Lower leg skin (tissue), 4 donors: Measurements from ENCODE around the gene SLC6A2. TPM values are rescaled to one million over a fixed set of nuclear protein-coding genes. Genes with fewer than 3 reads are reported as not detected.

Source experiments
- DNase-seq, 2 donors: peaks; one replicate each; pipeline ENCODE4 v3.0.0-alpha.2; 2019; ENCODE audit warnings: low spot score in 2 of 2
- H3K4me3 ChIP-seq: fragments of 200-600 bp; sonication (generic); 2 replicates; pipeline ENCODE4 v1.5.1; 2017; ENCODE audit warnings: mild to moderate bottlenecking, low read depth; ENCODE audit not compliant: poor library complexity, severe bottlenecking
- POLR2A ChIP-seq, 2 donors: fragments of 450-650 bp; IDR thresholded peaks; one replicate each; pipeline ENCODE4 v1.6.1; 2016 to 2017; ENCODE audit warnings: antibody characterized with exemption in 2 of 2, mild to moderate bottlenecking in 1 of 2, moderate library complexity in 1 of 2
- WGBS, 2 donors: methylation state at CpG; one replicate each; pipeline ENCODE4 v1.1.5; 2018; 5-methylcytosine and 5-hydroxymethylcytosine counted together
- intact Hi-C: fragments of 100-400 bp; cut with DNase I; formaldehyde crosslinking; loops from one replicate; pipeline ENCODE4 v1.15.0; 2023; ENCODE audit warnings: low total_unique reads
- total RNA-seq, 4 donors: library from RNA; depleted of rRNA; stranded (reverse); fragments of >200 nt; gene quantifications; one replicate each; pipeline ENCODE4 v1.1.0, GENCODE V29; 2016
- TF ChIP-seq, protein P1 (sequence below), 3 donors: fragments of 450-650 bp; IDR thresholded peaks; one replicate each; pipeline ENCODE4 v1.5.1; 2016; ENCODE audit warnings: antibody characterized with exemption in 3 of 3, mild to moderate bottlenecking in 3 of 3, moderate library complexity in 2 of 3

Gene SLC6A2
- total RNA-seq, 4 donors from 2014 or later: 2.3 to 26.1 (median 8.7) TPM

DNA sequence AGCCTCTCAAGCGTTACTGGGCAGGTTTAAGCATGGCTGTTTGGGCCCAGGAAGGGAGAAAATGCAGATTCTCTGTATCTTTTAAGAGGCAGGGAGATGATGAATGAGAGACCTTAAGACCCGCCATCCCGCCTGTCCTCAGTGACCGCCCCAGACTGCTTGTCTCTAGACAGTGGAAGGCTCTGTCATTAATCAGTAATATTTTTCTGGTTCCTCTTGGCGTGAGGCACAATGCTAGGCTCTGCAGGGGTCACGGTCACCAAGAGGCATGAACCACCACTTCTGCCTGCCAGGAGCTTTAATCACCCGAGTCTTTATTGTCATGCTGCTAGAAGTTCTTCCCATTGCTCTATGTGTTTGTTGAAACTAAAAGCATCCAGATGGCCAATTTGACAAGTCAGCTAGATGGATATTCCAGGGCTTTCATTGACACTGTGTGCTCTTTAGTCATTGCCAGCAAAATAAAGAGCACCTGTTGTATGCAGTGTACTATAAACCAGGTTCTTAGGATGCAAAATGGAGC lies 3.2 kb downstream of the SLC6A2 start:
- no peak overlapping the region for H3K4me3 ChIP-seq
- WGBS, 2 donors: 69 to 75% methylated on average over 7 of the region's 7 CpGs
- DNase-seq: no peak
- TF ChIP-seq POLR2A (IDR thresholded peaks at IDR 0.05): no peak
- intact Hi-C loops: no loop called here

DNA sequence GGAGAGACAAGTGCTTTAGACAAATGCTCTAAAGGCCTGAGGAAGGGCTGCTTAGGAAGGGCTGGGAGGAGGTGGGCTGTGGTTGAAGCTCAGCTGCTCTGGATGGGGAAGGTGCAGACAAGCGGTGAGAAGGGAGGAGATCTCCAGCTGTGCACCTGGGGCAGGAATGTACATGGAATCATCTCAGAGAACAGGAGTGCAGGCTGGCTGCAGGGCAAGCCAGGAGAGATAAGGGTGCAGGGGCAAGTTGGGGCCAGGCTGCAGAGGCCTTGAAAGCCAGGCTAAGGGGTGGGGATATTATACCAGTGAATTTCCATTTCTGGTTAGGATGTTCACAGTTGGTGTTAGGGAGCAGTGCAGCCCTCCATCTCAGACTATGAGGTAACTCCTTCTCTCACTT lies 4.2 kb downstream of the SLC6A2 start:
- WGBS, 2 donors: 36 to 58% methylated on average over 1 of the region's 1 CpG
- DNase-seq: no peak
- no peak for TF ChIP-seq POLR2A (IDR thresholded peaks at IDR 0.05)
- TF ChIP-seq, protein P1, sequence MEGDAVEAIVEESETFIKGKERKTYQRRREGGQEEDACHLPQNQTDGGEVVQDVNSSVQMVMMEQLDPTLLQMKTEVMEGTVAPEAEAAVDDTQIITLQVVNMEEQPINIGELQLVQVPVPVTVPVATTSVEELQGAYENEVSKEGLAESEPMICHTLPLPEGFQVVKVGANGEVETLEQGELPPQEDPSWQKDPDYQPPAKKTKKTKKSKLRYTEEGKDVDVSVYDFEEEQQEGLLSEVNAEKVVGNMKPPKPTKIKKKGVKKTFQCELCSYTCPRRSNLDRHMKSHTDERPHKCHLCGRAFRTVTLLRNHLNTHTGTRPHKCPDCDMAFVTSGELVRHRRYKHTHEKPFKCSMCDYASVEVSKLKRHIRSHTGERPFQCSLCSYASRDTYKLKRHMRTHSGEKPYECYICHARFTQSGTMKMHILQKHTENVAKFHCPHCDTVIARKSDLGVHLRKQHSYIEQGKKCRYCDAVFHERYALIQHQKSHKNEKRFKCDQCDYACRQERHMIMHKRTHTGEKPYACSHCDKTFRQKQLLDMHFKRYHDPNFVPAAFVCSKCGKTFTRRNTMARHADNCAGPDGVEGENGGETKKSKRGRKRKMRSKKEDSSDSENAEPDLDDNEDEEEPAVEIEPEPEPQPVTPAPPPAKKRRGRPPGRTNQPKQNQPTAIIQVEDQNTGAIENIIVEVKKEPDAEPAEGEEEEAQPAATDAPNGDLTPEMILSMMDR (IDR thresholded peaks at IDR 0.05): no peak
- intact Hi-C loops: no loop called here
- no peak overlapping the region for H3K4me3 ChIP-seq

DNA sequence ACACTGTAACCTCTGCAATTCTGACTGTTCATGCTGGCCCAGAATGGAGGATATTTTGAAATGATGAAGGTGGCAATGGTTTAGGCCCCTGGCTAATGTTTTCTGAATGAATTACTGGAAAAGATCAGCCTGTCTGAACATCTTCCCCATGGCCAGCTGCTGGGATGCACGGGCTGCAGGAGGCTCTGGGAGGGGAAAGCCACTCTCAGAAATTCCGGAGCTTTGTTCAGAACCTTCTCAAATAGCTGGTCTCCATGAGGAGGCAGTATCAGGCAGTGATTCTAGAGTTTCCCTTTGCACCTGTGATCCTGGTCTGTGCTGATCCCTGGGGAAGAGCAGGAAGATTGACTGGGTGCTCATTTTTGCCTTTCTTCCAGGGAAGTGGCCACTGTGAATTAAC lies 5.0 kb downstream of the SLC6A2 start:
- TF ChIP-seq POLR2A (IDR thresholded peaks at IDR 0.05): no peak
- TF ChIP-seq, protein P1 (IDR thresholded peaks at IDR 0.05): no peak
- WGBS, 2 donors: 27 to 50% methylated on average over 2 of the region's 2 CpGs
- DNase-seq: no peak
- no peak overlapping the region for H3K4me3 ChIP-seq
- intact Hi-C loops: no loop called here

DNA sequence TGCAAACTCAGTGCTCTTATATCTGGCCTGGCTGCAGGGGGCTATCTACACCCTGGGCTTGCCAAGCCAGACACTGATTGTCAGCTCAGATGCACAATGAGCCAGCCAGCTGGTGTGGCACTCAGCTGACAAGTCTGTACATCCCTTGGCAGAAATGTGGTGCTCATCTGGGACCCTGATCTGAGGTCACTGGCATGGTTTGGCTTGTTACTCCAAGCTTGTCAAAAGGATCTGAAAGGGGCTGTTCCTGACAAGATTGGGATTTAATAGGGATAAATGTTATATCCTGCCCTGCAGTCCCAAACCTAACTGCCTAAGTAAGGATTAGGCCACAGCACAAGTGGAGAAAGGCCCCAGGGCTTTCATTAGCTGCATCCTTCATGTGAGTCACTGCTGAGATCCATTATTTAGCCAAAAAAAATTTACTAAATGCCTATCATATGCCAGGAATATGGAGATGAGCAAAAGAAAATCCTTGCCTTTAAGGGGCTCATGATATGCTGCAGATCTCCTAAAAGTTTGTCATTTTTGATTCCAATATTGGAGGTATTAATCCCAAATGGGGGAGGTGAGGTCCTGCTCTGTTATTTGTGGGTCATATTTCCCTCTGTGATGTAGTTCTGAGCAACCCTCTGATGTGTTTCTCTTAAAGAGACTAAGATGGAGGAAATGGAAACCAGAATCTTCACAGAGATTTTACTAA lies 6.3 kb downstream of the SLC6A2 start:
- intact Hi-C loops: no loop called here
- no peak for TF ChIP-seq POLR2A (IDR thresholded peaks at IDR 0.05)
- TF ChIP-seq, protein P1 (IDR thresholded peaks at IDR 0.05): no peak
- no peak overlapping the region for H3K4me3 ChIP-seq
- no peak for DNase-seq

DNA sequence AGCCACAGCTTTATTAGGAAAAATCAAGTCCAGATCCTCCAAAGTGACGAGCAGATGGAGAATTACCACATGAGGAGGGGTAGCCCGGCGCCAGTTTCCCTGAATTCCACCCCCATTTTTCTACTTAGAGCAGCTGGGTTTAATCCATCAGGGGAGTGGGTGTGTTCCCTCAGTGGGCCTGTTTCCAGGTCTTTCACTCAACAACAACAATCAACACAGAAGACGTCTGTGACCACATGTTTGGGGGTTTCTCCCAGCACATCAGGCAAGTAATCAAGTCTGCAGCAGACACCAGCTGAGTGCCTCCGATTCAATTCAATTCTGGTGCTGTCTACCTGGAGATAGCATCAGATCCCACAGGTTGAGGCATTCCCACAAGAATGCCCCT lies 6.8 kb downstream of the SLC6A2 start:
- intact Hi-C loops: no loop called here
- DNase-seq: peak in 1 of 2 donors; percentile 41
- 34 to 54% methylated on average over 5 of the region's 5 CpGs for WGBS, 2 donors
- TF ChIP-seq POLR2A (IDR thresholded peaks at IDR 0.05): no peak
- TF ChIP-seq, protein P1 (IDR thresholded peaks at IDR 0.05): no peak
- H3K4me3 ChIP-seq: no peak overlapping the region

DNA sequence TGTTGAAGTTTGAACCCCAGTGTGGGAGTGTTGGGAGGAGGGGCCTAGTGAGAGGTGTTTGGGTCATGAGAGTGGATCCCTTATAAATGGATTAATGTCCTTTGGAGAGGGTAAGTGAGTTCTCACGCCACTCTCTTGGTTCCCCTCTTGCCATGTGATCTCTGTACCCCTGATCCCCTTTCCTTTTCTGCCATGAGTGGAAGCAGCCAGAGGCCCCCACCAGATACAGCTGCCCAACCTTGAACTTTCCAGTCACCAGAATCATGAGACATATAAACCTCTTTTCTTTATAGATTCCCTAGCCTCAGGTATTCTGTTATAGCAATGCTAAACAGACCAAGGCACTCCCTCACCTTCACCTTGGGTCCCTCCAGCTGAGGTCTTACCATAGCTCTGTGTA lies 7.4 kb downstream of the SLC6A2 start:
- intact Hi-C loops: no loop called here
- TF ChIP-seq, protein P1 (IDR thresholded peaks at IDR 0.05): no peak
- TF ChIP-seq POLR2A (IDR thresholded peaks at IDR 0.05): no peak
- 88 to 95% methylated on average over 1 of the region's 1 CpG for WGBS, 2 donors
- no peak overlapping the region for H3K4me3 ChIP-seq
- no peak for DNase-seq
